ENCODE measurements around the gene HMCES.
A peak's percentile ranks its signal among the peaks of the same experiment; 100 is the strongest.

Gene HMCES

GRCh38 chr3:129312671-129313414, 34.2 kb downstream of the HMCES start:
- Histone ChIP-seq H3K36me3 (ENCODE audit: control insufficient read depth, insufficient read depth, low read length) (no peaks in the 10 kb centered on the region), H3K4me3 (ENCODE audit: low read length) (no peak overlapping the region), H3K9ac (ENCODE audit: low read length) (no peak overlapping the region), H3K27ac (ENCODE audit: low read depth, low read length) (no peak overlapping the region), H3K4me1 (ENCODE audit: control insufficient read depth, insufficient read depth, low read length) (no peaks in the 10 kb centered on the region), H3K27me3 (ENCODE audit: control insufficient read depth, insufficient read depth, low read length) (no peaks in the 10 kb centered on the region)

- no peaks in the 10 kb centered on the region for H3K27me3 ChIP-seq (ENCODE audit: control insufficient read depth, insufficient read depth, low read length)
These were observed 34.7 kb downstream of the HMCES start for GRCh38 chr3:129313415-129313664.

GRCh38 chr3:129313665-129314385, 35.2 kb downstream of the HMCES start:
- Histone ChIP-seq H3K9ac (ENCODE audit: low read length) (no peak overlapping the region), H3K27me3 (ENCODE audit: control insufficient read depth, insufficient read depth, low read length) (no peaks in the 10 kb centered on the region), H3K4me3 (ENCODE audit: low read length) (peak overlapping the region; percentile 93), H3K27ac (ENCODE audit: low read depth, low read length) (peak overlapping the region; percentile 89), H3K4me1 (ENCODE audit: control insufficient read depth, insufficient read depth, low read length) (no peaks in the 10 kb centered on the region), H3K36me3 (ENCODE audit: control insufficient read depth, insufficient read depth, low read length) (no peaks in the 10 kb centered on the region)

More at GRCh38 chr3:129313415-129313664, 34.7 kb downstream of the HMCES start:
- Histone ChIP-seq H3K36me3 (ENCODE audit: control insufficient read depth, insufficient read depth, low read length) (no peaks in the 10 kb centered on the region), H3K4me3 (ENCODE audit: low read length) (no peak overlapping the region), H3K4me1 (ENCODE audit: control insufficient read depth, insufficient read depth, low read length) (no peaks in the 10 kb centered on the region), H3K9ac (ENCODE audit: low read length) (no peak overlapping the region), H3K27ac (ENCODE audit: low read depth, low read length) (no peak overlapping the region)

GRCh38 chr3:129314386-129315222, 35.9 kb downstream of the HMCES start:
- Histone ChIP-seq H3K27ac (ENCODE audit: low read depth, low read length) (peak overlapping the region; percentile 89), H3K4me1 (ENCODE audit: control insufficient read depth, insufficient read depth, low read length) (no peaks in the 10 kb centered on the region), H3K27me3 (ENCODE audit: control insufficient read depth, insufficient read depth, low read length) (no peaks in the 10 kb centered on the region), H3K36me3 (ENCODE audit: control insufficient read depth, insufficient read depth, low read length) (no peaks in the 10 kb centered on the region), H3K9ac (ENCODE audit: low read length) (peak overlapping the region; percentile 90), H3K4me3 (ENCODE audit: low read length) (peak overlapping the region; percentile 93)

- Histone ChIP-seq H3K27me3 (ENCODE audit: control insufficient read depth, insufficient read depth, low read length) (no peaks in the 10 kb centered on the region), H3K4me3 (ENCODE audit: low read length) (peak overlapping the region; percentile 93), H3K4me1 (ENCODE audit: control insufficient read depth, insufficient read depth, low read length) (no peaks in the 10 kb centered on the region), H3K36me3 (ENCODE audit: control insufficient read depth, insufficient read depth, low read length) (no peaks in the 10 kb centered on the region), H3K9ac (ENCODE audit: low read length) (peak overlapping the region; percentile 90), H3K27ac (ENCODE audit: low read depth, low read length) (peak overlapping the region; percentile 89)
These were observed 36.7 kb downstream of the HMCES start for GRCh38 chr3:129315223-129315997.

GRCh38 chr3:129315998-129316247, 37.3 kb downstream of the HMCES start:
- Histone ChIP-seq H3K4me1 (ENCODE audit: control insufficient read depth, insufficient read depth, low read length) (no peaks in the 10 kb centered on the region), H3K27me3 (ENCODE audit: control insufficient read depth, insufficient read depth, low read length) (no peaks in the 10 kb centered on the region), H3K9ac (ENCODE audit: low read length) (peak overlapping the region; percentile 49), H3K27ac (ENCODE audit: low read depth, low read length) (peak overlapping the region; percentile 89), H3K36me3 (ENCODE audit: control insufficient read depth, insufficient read depth, low read length) (peaks cover 3% of the 10 kb centered on the region), H3K4me3 (ENCODE audit: low read length) (peak overlapping the region; percentile 73)

- peak overlapping the region; percentile 73 for H3K4me3 ChIP-seq (ENCODE audit: low read length)
- peaks cover 6% of the 10 kb centered on the region for H3K36me3 ChIP-seq (ENCODE audit: control insufficient read depth, insufficient read depth, low read length)
- peak overlapping the region; percentile 89 for H3K27ac ChIP-seq (ENCODE audit: low read depth, low read length)
- H3K4me1 ChIP-seq (ENCODE audit: control insufficient read depth, insufficient read depth, low read length), result no peaks in the 10 kb centered on the region
- peak overlapping the region; percentile 49 for H3K9ac ChIP-seq (ENCODE audit: low read length)
- H3K27me3 ChIP-seq (ENCODE audit: control insufficient read depth, insufficient read depth, low read length), result no peaks in the 10 kb centered on the region
These were observed 37.8 kb downstream of the HMCES start for GRCh38 chr3:129316248-129317013.

- Histone ChIP-seq H3K4me1 (ENCODE audit: control insufficient read depth, insufficient read depth, low read length) (no peaks in the 10 kb centered on the region), H3K36me3 (ENCODE audit: control insufficient read depth, insufficient read depth, low read length) (peaks cover 6% of the 10 kb centered on the region), H3K9ac (ENCODE audit: low read length) (no peak overlapping the region), H3K27ac (ENCODE audit: low read depth, low read length) (peak overlapping the region; percentile 89), H3K27me3 (ENCODE audit: control insufficient read depth, insufficient read depth, low read length) (no peaks in the 10 kb centered on the region), H3K4me3 (ENCODE audit: low read length) (peak overlapping the region; percentile 73)
These were observed 38.5 kb downstream of the HMCES start for GRCh38 chr3:129317014-129317771.

GRCh38 chr3:129317848-129318247, 39.2 kb downstream of the HMCES start:
- no peak overlapping the region for H3K4me3 ChIP-seq (ENCODE audit: low read length)
- no peaks in the 10 kb centered on the region for H3K4me1 ChIP-seq (ENCODE audit: control insufficient read depth, insufficient read depth, low read length)
- H3K9ac ChIP-seq (ENCODE audit: low read length), result no peak overlapping the region
- H3K27me3 ChIP-seq (ENCODE audit: control insufficient read depth, insufficient read depth, low read length), result no peaks in the 10 kb centered on the region
- peaks cover 6% of the 10 kb centered on the region for H3K36me3 ChIP-seq (ENCODE audit: control insufficient read depth, insufficient read depth, low read length)
- H3K27ac ChIP-seq (ENCODE audit: low read depth, low read length), result no peak overlapping the region

- H3K27me3 ChIP-seq (ENCODE audit: control insufficient read depth, insufficient read depth, low read length), result no peaks in the 10 kb centered on the region
- peaks cover 6% of the 10 kb centered on the region for H3K36me3 ChIP-seq (ENCODE audit: control insufficient read depth, insufficient read depth, low read length)
- no peak overlapping the region for H3K9ac ChIP-seq (ENCODE audit: low read length)
- no peak overlapping the region for H3K4me3 ChIP-seq (ENCODE audit: low read length)
- no peaks in the 10 kb centered on the region for H3K4me1 ChIP-seq (ENCODE audit: control insufficient read depth, insufficient read depth, low read length)
- H3K27ac ChIP-seq (ENCODE audit: low read depth, low read length), result no peak overlapping the region
These were observed 40.3 kb downstream of the HMCES start for GRCh38 chr3:129318921-129319320.

- H3K27me3 ChIP-seq (ENCODE audit: control insufficient read depth, insufficient read depth, low read length), result no peaks in the 10 kb centered on the region
- H3K36me3 ChIP-seq (ENCODE audit: control insufficient read depth, insufficient read depth, low read length), result peaks cover 6% of the 10 kb centered on the region
These were observed 41.6 kb downstream of the HMCES start for GRCh38 chr3:129320261-129320660.

More at GRCh38 chr3:129320261-129320660, 41.6 kb downstream of the HMCES start:
- no peak overlapping the region for H3K9ac ChIP-seq (ENCODE audit: low read length)
- no peaks in the 10 kb centered on the region for H3K4me1 ChIP-seq (ENCODE audit: control insufficient read depth, insufficient read depth, low read length)
- no peak overlapping the region for H3K4me3 ChIP-seq (ENCODE audit: low read length)
- no peak overlapping the region for H3K27ac ChIP-seq (ENCODE audit: low read depth, low read length)

Data from rectal smooth muscle tissue (tissue), 1 donor.